ENCODE measurements around the gene RAF1. TPM values are rescaled to one million over a fixed set of nuclear protein-coding genes. Genes with fewer than 3 reads are reported as not detected.

The RAF1 gene
- total and polyA plus RNA-seq, 2 of the 13 experiments (the other 11 are each of a cell fraction or from before 2014, with no cell fraction given) = 72.2 to 91.4 TPM

DNA sequence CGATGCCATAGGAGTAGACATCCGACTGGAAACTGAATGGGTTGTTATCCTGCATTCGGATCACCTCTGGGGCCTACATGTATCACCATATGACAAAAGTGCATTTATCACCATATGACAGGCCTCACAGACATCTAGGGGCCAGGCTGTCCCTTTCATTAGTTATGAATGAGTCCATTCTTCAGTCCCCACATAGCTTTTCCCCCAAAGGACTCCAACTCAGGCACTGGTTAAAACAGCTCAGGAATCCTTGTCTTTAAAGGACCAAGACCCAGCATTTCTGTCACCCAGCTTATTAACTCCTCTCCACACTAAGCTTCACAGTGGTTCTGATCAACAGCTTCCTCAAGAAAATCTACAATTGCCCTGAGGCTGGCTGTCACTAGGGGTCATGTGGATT, 78.7 kb downstream of the RAF1 start:
- ChIA-PET CTCF (ENCODE audit: low intra/inter-chr PET ratio, low total read pairs) (no interaction called here), POLR2A (no interaction called here)
- no peak for FAIRE-seq

More for the DNA sequence above, 78.7 kb downstream of the RAF1 start:
- ATAC-seq (no peak), DNase-seq (ENCODE audit: low spot score) (no peak)
- Histone ChIP-seq H3K9ac (ENCODE audit: insufficient read depth, low read depth, low read length) (no peak overlapping the region), H3K4me3 (replicated peaks in 1 of 3; ENCODE audit: insufficient read depth in 1 of 3, low read depth in 2 of 3, low read length in 3 of 3) (no peak overlapping the region), H3K79me2 (ENCODE audit: insufficient read depth, low read length) (no peaks in the 10 kb centered on the region), H2AFZ (ENCODE audit: low read length) (no peak overlapping the region), H3K27me3 (ENCODE audit: control insufficient read depth in 1 of 2, insufficient read depth in 2 of 2, low read length in 2 of 2) (no peaks in the 10 kb centered on the region), H3K9me3 (ENCODE audit: low read length) (no peaks in the 10 kb centered on the region), H3K4me1 (ENCODE audit: insufficient read depth, low read length) (no peaks in the 10 kb centered on the region), H4K20me1 (ENCODE audit: insufficient read depth, low read length) (0 out of 2 replicates have a peak, but pooled peaks cover 4% of the 10 kb centered on the region), H3K27ac (ENCODE audit: extremely low read length, insufficient read depth, low read length) (no peak overlapping the region), H3K4me2 (ENCODE audit: low read depth, low read length) (no peak overlapping the region), H3K36me3 (replicated peaks in 1 of 2; ENCODE audit: control insufficient read depth in 1 of 2, insufficient read depth in 2 of 2, low read length in 2 of 2) (peaks cover 45 to 85% of the 10 kb centered on the region in 2 experiments)
- intact Hi-C loops (cut with micrococcal nuclease; ENCODE audit: unreplicated experiment) (no loop called here), in situ Hi-C loops (cut with HindIII; ENCODE audit: extremely low pct_ligation_motif_present, low pct_unique_long_range_greater_than_20kb) (no loop called here)
- no TSS peak for BruUV-seq (replicated peaks)
- TF ChIP-seq POLR2AphosphoS2 (IDR thresholded peaks at IDR 0.05; ENCODE audit: low read depth, low read length) (0 out of 2 replicates have a peak, but pooled peaks have one; percentile 9), ZEB1 (IDR thresholded peaks at IDR 0.05; ENCODE audit: insufficient replicate concordance, low read depth) (no peak), ZNF33A (CRISPR knock-in tag; IDR thresholded peaks at IDR 0.05; ENCODE audit: borderline replicate concordance) (no peak), RBM22 (optimal IDR thresholded peaks at IDR 0.05; ENCODE audit: low read length) (peak; percentile 67), CBX1 (IDR thresholded peaks at IDR 0.05; ENCODE audit: low read depth) (no peak), DPF2 (CRISPR knock-in tag; IDR thresholded peaks at IDR 0.05; ENCODE audit: borderline replicate concordance, low read depth) (no peak), ZNF546 (CRISPR knock-in tag; conservative IDR thresholded peaks at IDR 0.05) (no peak), CEBPG (CRISPR knock-in tag; IDR thresholded peaks at IDR 0.05) (no peak), POLR2AphosphoS5 (IDR thresholded peaks at IDR 0.05; ENCODE audit: low read depth, low read length) (peak; percentile 7; the same call in 1 of the 2 replicates), ZKSCAN8 (CRISPR knock-in tag; IDR thresholded peaks at IDR 0.05; ENCODE audit: borderline replicate concordance) (no peak), ZNF326 (CRISPR knock-in tag; IDR thresholded peaks at IDR 0.05; ENCODE audit: borderline replicate concordance) (no peak), PAF1 (CRISPR knock-in tag; IDR thresholded peaks at IDR 0.05) (0 out of 2 replicates have a peak, but pooled peaks have one; percentile 20)
- TF ChIP-seq, protein P1, sequence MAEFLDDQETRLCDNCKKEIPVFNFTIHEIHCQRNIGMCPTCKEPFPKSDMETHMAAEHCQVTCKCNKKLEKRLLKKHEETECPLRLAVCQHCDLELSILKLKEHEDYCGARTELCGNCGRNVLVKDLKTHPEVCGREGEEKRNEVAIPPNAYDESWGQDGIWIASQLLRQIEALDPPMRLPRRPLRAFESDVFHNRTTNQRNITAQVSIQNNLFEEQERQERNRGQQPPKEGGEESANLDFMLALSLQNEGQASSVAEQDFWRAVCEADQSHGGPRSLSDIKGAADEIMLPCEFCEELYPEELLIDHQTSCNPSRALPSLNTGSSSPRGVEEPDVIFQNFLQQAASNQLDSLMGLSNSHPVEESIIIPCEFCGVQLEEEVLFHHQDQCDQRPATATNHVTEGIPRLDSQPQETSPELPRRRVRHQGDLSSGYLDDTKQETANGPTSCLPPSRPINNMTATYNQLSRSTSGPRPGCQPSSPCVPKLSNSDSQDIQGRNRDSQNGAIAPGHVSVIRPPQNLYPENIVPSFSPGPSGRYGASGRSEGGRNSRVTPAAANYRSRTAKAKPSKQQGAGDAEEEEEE (CRISPR knock-in tag; IDR thresholded peaks at IDR 0.05; ENCODE audit: borderline replicate concordance) = no peak
- TF ChIP-seq, protein P2, sequence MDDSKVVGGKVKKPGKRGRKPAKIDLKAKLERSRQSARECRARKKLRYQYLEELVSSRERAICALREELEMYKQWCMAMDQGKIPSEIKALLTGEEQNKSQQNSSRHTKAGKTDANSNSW (CRISPR knock-in tag; IDR thresholded peaks at IDR 0.05; ENCODE audit: borderline replicate concordance) = no peak
- WGBS (ENCODE audit: low lambda C conversion rate) = 100% methylated on average over 3 of the region's 3 CpGs
